Ishikawa (cell line): ENCODE data around the gene BCAS2.

ENCODE experiments used
- CEBPB ChIP-seq: IDR thresholded peaks from 2 replicates; pipeline ENCODE4 v1.6.1; 2012
- CREB1 ChIP-seq: IDR thresholded peaks from 2 replicates; pipeline ENCODE4 v1.6.1; 2012; ENCODE audit warnings: low read depth
- EGR1 ChIP-seq: IDR thresholded peaks from 2 replicates; pipeline ENCODE4 v1.6.1; 2012
- EP300 ChIP-seq: IDR thresholded peaks from 2 replicates; pipeline ENCODE4 v1.6.1; 2012; ENCODE audit warnings: borderline replicate concordance
- FOXM1 ChIP-seq: IDR thresholded peaks from 2 replicates; pipeline ENCODE4 v1.6.1; 2012; ENCODE audit warnings: low read depth, borderline replicate concordance
- NFIC ChIP-seq: IDR thresholded peaks from 2 replicates; pipeline ENCODE4 v1.6.1; 2012
- RAD21 ChIP-seq: IDR thresholded peaks from 2 replicates; pipeline ENCODE4 v1.6.1; 2012; ENCODE audit warnings: low read depth
- TAF1 ChIP-seq: IDR thresholded peaks from 2 replicates; pipeline ENCODE4 v1.6.1; 2012; ENCODE audit warnings: low read depth, mild to moderate bottlenecking
- TCF12 ChIP-seq: IDR thresholded peaks from 2 replicates; pipeline ENCODE4 v1.6.1; 2012; ENCODE audit warnings: low read depth
- TEAD4 ChIP-seq: IDR thresholded peaks from 2 replicates; pipeline ENCODE4 v1.6.1; 2012
- YY1 ChIP-seq: IDR thresholded peaks from 2 replicates; pipeline ENCODE4 v1.6.1; 2012; ENCODE audit warnings: low read depth
- ZBTB7A ChIP-seq: IDR thresholded peaks from 2 replicates; pipeline ENCODE4 v1.6.1; 2012; ENCODE audit warnings: low read depth
- TF ChIP-seq, protein P1 (sequence below): IDR thresholded peaks from 2 replicates; pipeline ENCODE4 v1.6.1; 2012
- TF ChIP-seq, protein P2 (sequence below): IDR thresholded peaks from 2 replicates; pipeline ENCODE4 v1.6.1; 2012; ENCODE audit warnings: low read depth, mild to moderate bottlenecking
- TF ChIP-seq, protein P3 (sequence below): IDR thresholded peaks from 2 replicates; pipeline ENCODE4 v1.6.1; 2012

BCAS2 gene

DNA sequence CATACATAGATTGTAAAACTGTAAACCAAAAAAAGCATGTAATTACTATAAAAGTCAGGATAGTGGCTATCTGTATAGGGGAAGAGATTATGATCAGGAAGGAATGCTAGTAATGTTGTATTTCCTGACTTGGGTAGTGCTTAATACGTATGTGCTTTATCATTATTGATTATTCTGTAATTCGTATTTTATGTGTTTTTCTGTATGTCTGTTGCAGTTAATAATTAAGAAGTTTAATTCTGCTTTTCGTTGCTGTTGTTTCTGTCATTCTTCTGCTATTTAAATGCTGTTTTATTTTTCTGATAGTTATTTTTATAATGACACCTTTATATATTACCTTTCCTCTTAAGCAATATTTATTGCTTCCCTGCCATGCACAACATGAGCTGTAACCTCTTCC, 41.1 kb downstream of the BCAS2 start:
- TF ChIP-seq RAD21: no peak
- TF ChIP-seq, protein P1, sequence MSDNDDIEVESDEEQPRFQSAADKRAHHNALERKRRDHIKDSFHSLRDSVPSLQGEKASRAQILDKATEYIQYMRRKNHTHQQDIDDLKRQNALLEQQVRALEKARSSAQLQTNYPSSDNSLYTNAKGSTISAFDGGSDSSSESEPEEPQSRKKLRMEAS: no peak
- no peak for TF ChIP-seq TCF12
- TF ChIP-seq YY1: no peak
- TF ChIP-seq TAF1: no peak
- no peak for TF ChIP-seq NFIC
- no peak for TF ChIP-seq CREB1
- TF ChIP-seq, protein P2, sequence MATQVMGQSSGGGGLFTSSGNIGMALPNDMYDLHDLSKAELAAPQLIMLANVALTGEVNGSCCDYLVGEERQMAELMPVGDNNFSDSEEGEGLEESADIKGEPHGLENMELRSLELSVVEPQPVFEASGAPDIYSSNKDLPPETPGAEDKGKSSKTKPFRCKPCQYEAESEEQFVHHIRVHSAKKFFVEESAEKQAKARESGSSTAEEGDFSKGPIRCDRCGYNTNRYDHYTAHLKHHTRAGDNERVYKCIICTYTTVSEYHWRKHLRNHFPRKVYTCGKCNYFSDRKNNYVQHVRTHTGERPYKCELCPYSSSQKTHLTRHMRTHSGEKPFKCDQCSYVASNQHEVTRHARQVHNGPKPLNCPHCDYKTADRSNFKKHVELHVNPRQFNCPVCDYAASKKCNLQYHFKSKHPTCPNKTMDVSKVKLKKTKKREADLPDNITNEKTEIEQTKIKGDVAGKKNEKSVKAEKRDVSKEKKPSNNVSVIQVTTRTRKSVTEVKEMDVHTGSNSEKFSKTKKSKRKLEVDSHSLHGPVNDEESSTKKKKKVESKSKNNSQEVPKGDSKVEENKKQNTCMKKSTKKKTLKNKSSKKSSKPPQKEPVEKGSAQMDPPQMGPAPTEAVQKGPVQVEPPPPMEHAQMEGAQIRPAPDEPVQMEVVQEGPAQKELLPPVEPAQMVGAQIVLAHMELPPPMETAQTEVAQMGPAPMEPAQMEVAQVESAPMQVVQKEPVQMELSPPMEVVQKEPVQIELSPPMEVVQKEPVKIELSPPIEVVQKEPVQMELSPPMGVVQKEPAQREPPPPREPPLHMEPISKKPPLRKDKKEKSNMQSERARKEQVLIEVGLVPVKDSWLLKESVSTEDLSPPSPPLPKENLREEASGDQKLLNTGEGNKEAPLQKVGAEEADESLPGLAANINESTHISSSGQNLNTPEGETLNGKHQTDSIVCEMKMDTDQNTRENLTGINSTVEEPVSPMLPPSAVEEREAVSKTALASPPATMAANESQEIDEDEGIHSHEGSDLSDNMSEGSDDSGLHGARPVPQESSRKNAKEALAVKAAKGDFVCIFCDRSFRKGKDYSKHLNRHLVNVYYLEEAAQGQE: no peak
- no peak for TF ChIP-seq EGR1
- TF ChIP-seq EP300: no peak

DNA sequence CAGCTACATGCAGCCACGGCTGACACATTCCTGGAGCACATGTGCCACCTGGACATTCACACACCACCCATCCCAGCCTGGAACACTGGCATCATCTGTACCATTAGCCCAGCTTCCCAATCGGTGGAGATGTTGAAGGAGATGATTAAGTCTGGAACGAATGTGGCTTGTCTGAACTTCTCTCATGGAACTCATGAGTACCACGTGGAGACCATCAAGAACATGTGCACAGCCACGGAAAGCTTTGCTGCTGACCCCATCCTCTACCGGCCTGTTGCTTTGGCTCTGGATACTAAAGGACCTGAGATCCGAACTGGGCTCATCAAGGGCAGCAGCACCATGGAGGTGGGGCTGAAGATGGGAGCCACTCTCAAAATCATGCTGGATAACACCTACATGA, 45.4 kb downstream of the BCAS2 start:
- TF ChIP-seq, protein P3, sequence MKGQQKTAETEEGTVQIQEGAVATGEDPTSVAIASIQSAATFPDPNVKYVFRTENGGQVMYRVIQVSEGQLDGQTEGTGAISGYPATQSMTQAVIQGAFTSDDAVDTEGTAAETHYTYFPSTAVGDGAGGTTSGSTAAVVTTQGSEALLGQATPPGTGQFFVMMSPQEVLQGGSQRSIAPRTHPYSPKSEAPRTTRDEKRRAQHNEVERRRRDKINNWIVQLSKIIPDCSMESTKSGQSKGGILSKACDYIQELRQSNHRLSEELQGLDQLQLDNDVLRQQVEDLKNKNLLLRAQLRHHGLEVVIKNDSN: no peak
- TF ChIP-seq TCF12 (no peak), EP300 (no peak)
- TF ChIP-seq, protein P2: no peak

DNA sequence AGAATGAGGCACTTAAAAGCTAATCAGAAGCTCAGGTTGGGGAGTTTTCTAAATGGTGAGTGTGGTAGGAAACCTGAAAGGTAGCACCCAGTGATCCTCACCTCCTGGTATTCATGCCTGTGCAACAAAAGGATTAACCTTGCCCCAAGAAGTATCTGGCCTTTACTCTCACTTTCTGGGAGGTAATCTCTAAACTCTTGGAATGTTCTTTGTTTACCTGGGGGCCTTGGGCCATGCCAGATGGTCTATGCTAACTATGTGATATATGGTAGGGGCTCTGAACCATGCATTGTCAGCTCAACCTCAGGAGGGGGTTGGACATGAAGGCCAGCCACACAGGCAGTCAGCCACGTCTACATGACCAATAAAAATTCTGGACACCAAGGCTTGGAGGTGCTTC, 46.0 kb downstream of the BCAS2 start:
- TF ChIP-seq NFIC (no peak), ZBTB7A (no peak), EGR1 (no peak), TCF12 (no peak), RAD21 (no peak), EP300 (no peak), TAF1 (no peak)
- TF ChIP-seq, protein P3: no peak

DNA sequence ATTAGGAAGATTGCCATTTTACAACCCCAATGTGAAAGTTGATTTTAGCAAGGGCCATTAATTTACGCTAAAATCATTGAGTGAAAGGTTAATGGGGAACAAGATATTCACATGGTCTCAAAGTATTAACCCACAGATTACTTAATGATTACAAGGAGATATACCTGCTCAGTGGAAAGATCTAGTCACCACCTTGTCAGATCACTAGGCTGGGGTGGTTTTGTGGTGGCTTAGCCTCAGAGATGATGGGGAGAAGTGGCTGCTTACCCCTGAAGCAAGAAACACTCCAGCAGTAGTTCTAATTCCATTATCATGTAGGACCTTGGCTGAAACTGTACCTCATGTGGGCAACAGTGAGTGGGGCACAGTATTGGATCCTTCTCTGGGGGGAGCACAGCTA, 50.3 kb downstream of the BCAS2 start:
- TF ChIP-seq RAD21 (no peak), FOXM1 (no peak), YY1 (no peak), EP300 (no peak), TAF1 (no peak), EGR1 (no peak), ZBTB7A (no peak), TEAD4 (no peak), CEBPB (no peak)
- TF ChIP-seq, protein P2: no peak
- TF ChIP-seq, protein P3: no peak
- TF ChIP-seq, protein P1: no peak

DNA sequence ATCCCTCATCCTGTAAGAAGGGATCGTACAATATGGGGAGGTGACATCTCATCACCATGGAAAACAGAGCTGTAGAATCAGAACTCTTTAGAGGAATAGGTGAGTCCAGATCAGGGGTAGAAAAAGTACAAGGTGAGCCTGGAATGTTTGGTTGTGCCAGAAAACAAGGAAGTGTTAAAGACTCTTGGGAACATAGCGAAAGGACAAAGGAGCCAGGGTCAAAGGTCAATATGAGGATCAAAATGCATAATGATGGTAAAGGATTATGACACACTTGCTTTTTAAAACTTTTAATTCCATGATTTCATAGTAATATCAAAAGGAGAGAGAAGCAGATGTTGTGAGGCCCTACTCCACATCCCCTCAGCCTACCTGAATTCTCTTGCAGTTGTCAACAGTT, 51.2 kb downstream of the BCAS2 start:
- no peak for TF ChIP-seq TAF1
